Measurements from ENCODE around the gene HS6ST2.

GRCh38 chrX:132618810-132619209, 339.6 kb downstream of the HS6ST2 start:
- TF ChIP-seq MAX (IDR thresholded peaks at IDR 0.05; ENCODE audit: low read depth, low read length) (no peak), TAF1 (IDR thresholded peaks at IDR 0.05; ENCODE audit: borderline replicate concordance, low read depth, low read length) (no peak), CTCF (IDR thresholded peaks at IDR 0.05 in 2 of 3, conservative IDR thresholded peaks at IDR 0.05 in 1 of 3; ENCODE audit: control insufficient read depth in 2 of 3, extremely low read depth in 1 of 3, insufficient read depth in 1 of 3, low read depth in 3 of 3, low read length in 3 of 3) (no peak), NRF1 (conservative IDR thresholded peaks at IDR 0.05; ENCODE audit: low read depth, low read length) (no peak)

Data from GM12878 (cell line).